Heart left ventricle (tissue), 16 donors: ENCODE measurements around the gene KCNK18. TPM values are rescaled to one million over a fixed set of nuclear protein-coding genes. Genes with fewer than 3 reads are reported as not detected.

Experiments
- ATAC-seq, 4 donors: fragments of 200-7000 bp; cut with Tn5 transposase; one replicate each; pipeline ENCODE4 v1.9.1; 2020 to 2022; ENCODE audit warnings: moderate library complexity in 4 of 4, mild to moderate bottlenecking in 3 of 4, moderate number of reproducible peaks in 1 of 4
- DNase-seq, 5 donors: peaks; one replicate each; pipeline ENCODE4 v3.0.0-alpha.2; 2020
- H3K27ac ChIP-seq, 12 donors: fragments of 200-600 bp; sonication (generic) in 4 of 12; one replicate each; pipeline versions ENCODE4 v1.5.0 to v1.8.0; 2016 to 2022; ENCODE audit warnings: mild to moderate bottlenecking in 2 of 12
- H3K27me3 ChIP-seq, 9 donors: fragments of 200-600 bp; sonication (generic) in 2 of 9; one replicate each; pipeline versions ENCODE4 v1.5.1 to v1.8.0; 2016 to 2022; ENCODE audit warnings: mild to moderate bottlenecking in 3 of 9
- H3K36me3 ChIP-seq, 9 donors: fragments of 200-600 bp; sonication (generic) in 2 of 9; one replicate each; pipeline versions ENCODE4 v1.5.0 to v1.8.0; 2018 to 2022; ENCODE audit warnings: mild to moderate bottlenecking in 2 of 9
- H3K4me1 ChIP-seq, 12 donors: fragments of 200-600 bp; sonication (generic) in 4 of 12; one replicate each; pipeline versions ENCODE4 v1.5.0 to v1.8.0; 2016 to 2022; ENCODE audit warnings: mild to moderate bottlenecking in 3 of 12
- H3K4me3 ChIP-seq, 12 donors: fragments of 200-600 bp; sonication (generic) in 4 of 12; one replicate each; pipeline versions ENCODE4 v1.5.0 to v1.8.0; 2017 to 2022; ENCODE audit warnings: mild to moderate bottlenecking in 9 of 12, moderate library complexity in 4 of 12
- H3K9me3 ChIP-seq, 12 donors: fragments of 200-600 bp; sonication (generic) in 4 of 12; one replicate each; pipeline versions ENCODE4 v1.5.0 to v1.8.0; 2016 to 2022; ENCODE audit warnings: mild to moderate bottlenecking in 1 of 12
- CTCF ChIP-seq, 12 donors: fragments of 200-600 bp; sonication (generic) in 4 of 12; IDR thresholded peaks; one replicate each; pipeline versions ENCODE4 v1.5.0 to v1.8.0; 2018 to 2022; ENCODE audit warnings: antibody characterized with exemption in 12 of 12, mild to moderate bottlenecking in 5 of 12
- POLR2A ChIP-seq, 2 donors: fragments of 450-650 bp; IDR thresholded peaks; one replicate each; pipeline ENCODE4 v1.6.1; 2017; ENCODE audit warnings: antibody characterized with exemption in 2 of 2, mild to moderate bottlenecking in 2 of 2, moderate library complexity in 2 of 2
- WGBS, 4 donors: extraction: QIAGEN DNeasy Blood & Tissue Kit in 2 of 4; methylation state at CpG; one replicate each; pipeline versions ENCODE4 v1.1.5 to v1.1.7; 2013 to 2018; 5-methylcytosine and 5-hydroxymethylcytosine counted together
- intact Hi-C, 10 donors: fragments of 100-400 bp; cut with DNase I; formaldehyde crosslinking; loops; one replicate each; pipeline versions ENCODE4 v1.11.1 to v1.14.2; 2022
- long read RNA-seq, 3 donors: library from polyadenylated mRNA; unstranded; transcript quantifications; one replicate each; pipeline ENCODE4 v2.0.0, GENCODE V29; 2020 to 2021
- polyA plus RNA-seq, 2 donors: library from polyadenylated mRNA; stranded (reverse); fragments of 200-250 nt; gene quantifications; one replicate each; pipeline ENCODE4 v1.2.3, GENCODE V29; 2013
- total RNA-seq, 9 donors: library from RNA; depleted of rRNA in 2 of 9; stranded (reverse); fragments of >200 nt in 2 of 9; fragmentation: NEBNext Ultra II Directional in 3 of 9; extraction: Animal tissue kit (Norgen Biotek cat#: 25700) in 3 of 9; gene quantifications; one replicate each; pipeline versions ENCODE4 v1.1.0 to v1.2.4, GENCODE V29; 2016 to 2023
- donor health status: ischemic (EF 13 %, LVEDD 7.1; RV severe dilation, severe dysfunction).
- donor health status: healthy with polysubstance abuse.
- donor health status: DM: no; HTN: yes; CAD: no.
- donor health status: DM: no; HTN: no; CAD: no.
- donor health status: ischemic (EF 25% LVEDD 6.9; RV normal size, moderate dysfunction).
- donor health status: ischemic (EF 25% LVEDD 5.7; RV mildly dilated, moderate dysfunction).
- donor health status: healthy.
- donor health status: DM: yes; HTN: yes; CAD: no.
- donor health status: ischemic (EF 35%, LVEDD 5.7; RV mildly dilated, moderate dysfunction).
- donor health status: nonischemic (EF 11% LVEDD 7.7; RV severe dilation, severe dysfunction).
- donor health status: DM: yes; HTN: yes; CAD: no.
- donor health status: PGD.
- donor health status: ischemic (EF 29% LVEDD 5.4; RV normal size, mild dysfunction).
- donor health status: nonischemic (EF 23%, LVEDD 6.1; RV moderate dilation, normal function).

The KCNK18 gene
- total RNA-seq (not detected), polyA plus RNA-seq (not detected)
- long read RNA-seq, donor 1, result 0 reads
- long read RNA-seq, donor 2, result 0 reads
- long read RNA-seq, donor 3, result 0 reads

DNA sequence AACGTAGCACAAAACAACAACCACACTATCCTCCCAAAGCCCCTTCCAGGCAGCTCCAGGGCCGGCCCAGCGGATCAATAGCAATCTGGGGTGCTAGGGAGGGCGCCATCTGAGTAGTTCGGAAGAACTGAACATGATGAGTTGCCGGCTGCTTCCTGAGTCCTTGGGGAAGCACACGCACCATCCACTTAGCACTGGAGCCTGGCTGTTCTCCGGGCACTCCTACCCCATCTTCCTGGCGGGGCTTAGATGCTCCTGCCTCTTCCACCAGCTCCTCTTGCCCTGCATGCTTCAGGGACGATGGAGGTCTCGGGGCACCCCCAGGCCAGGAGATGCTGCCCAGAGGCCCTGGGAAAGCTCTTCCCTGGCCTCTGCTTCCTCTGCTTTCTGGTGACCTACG lies at the start of gene KCNK18:
Gene KCNK18, plus strand, starts transcription at position 301 of the 400 bp plus-strand sequence. Its CDS starts 0 bp downstream, at position 301.
- no peak within 1 kb of the TSS for H3K4me3 ChIP-seq
- TF ChIP-seq CTCF (IDR thresholded peaks at IDR 0.05), result no peak
- TF ChIP-seq POLR2A (IDR thresholded peaks at IDR 0.05), result no peak
- intact Hi-C loops, result no loop called here
- DNase-seq, result no peak
- H3K4me1 ChIP-seq, result no peaks in the 10 kb centered on the region
- WGBS, 4 donors, result 84 to 89% (median 85%) methylated on average over 10 to 12 of the region's 12 CpGs
- peaks cover 0 to 26% (median 3%) of the 10 kb centered on the region in 9 donors for H3K27me3 ChIP-seq
- no peak within 1 kb of the TSS for H3K27ac ChIP-seq
- no peaks in the 10 kb centered on the region for H3K9me3 ChIP-seq
- no peaks in the 10 kb centered on the region for H3K36me3 ChIP-seq
- ATAC-seq, result no peak

GRCh38 chr10:117148284-117148683 lies 49.0 kb upstream of the KCNK18 start:
- Histone ChIP-seq H3K4me3 (no peak overlapping the region), H3K9me3 (peaks cover 0 to 15% (median 7%) of the 10 kb centered on the region in 12 donors), H3K27ac (no peak overlapping the region), H3K4me1 (no peaks in the 10 kb centered on the region), H3K36me3 (no peaks in the 10 kb centered on the region), H3K27me3 (peaks cover 0 to 89% (median 42%) of the 10 kb centered on the region in 9 donors)
- 71 to 83% (median 76%) methylated on average over 3 of the region's 3 CpGs for WGBS, 4 donors
- TF ChIP-seq CTCF (IDR thresholded peaks at IDR 0.05) (no peak), POLR2A (IDR thresholded peaks at IDR 0.05) (no peak)
- ATAC-seq (no peak), DNase-seq (no peak)
- intact Hi-C loops, result no loop called here

DNA sequence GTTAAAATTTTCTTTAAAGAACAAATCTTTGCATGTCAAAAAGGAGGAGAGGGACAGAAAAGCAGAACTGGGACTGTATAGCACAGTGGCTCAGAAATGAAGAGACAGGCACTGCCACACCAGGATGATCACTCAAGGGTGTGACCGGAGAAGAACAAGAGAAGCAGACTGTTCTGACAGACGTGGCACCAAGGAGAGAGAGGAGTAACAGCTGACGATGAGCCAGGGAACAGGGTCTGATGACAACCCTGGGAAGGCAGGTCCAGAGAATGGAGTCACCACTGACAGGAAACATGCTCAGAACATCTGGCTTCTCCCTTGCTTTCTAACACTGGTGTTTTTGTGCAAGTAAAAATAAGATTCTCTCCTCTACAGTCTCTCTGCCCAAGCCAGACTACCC lies 44.6 kb upstream of the KCNK18 start:
- intact Hi-C loops, result no loop called here
- Histone ChIP-seq H3K27me3 (peaks cover 6 to 91% (median 49%) of the 10 kb centered on the region in 9 donors), H3K9me3 (no peaks in the 10 kb centered on the region), H3K4me1 (no peaks in the 10 kb centered on the region), H3K27ac (no peak overlapping the region), H3K36me3 (no peaks in the 10 kb centered on the region), H3K4me3 (no peak overlapping the region)
- DNase-seq (no peak), ATAC-seq (no peak)
- WGBS, 4 donors, result 20 to 34% (median 23%) methylated on average over 3 of the region's 3 CpGs
- TF ChIP-seq CTCF (IDR thresholded peaks at IDR 0.05) (no peak), POLR2A (IDR thresholded peaks at IDR 0.05) (no peak)

GRCh38 chr10:117158297-117158696 lies 39.0 kb upstream of the KCNK18 start:
- Histone ChIP-seq H3K27me3 (peaks cover 34 to 100% (median 89%) of the 10 kb centered on the region in 9 donors), H3K9me3 (no peaks in the 10 kb centered on the region), H3K4me1 (peaks cover 0 to 14% (median 9%) of the 10 kb centered on the region in 12 donors), H3K27ac (no peak overlapping the region), H3K36me3 (no peaks in the 10 kb centered on the region), H3K4me3 (no peak overlapping the region)
- WGBS, 4 donors, result 10 to 23% (median 15%) methylated on average over 2 of the region's 2 CpGs
- TF ChIP-seq POLR2A (IDR thresholded peaks at IDR 0.05) (no peak), CTCF (IDR thresholded peaks at IDR 0.05) (no peak)
- intact Hi-C loops, result no loop called here
- ATAC-seq, result no peak
- no peak for DNase-seq
